RWPE1 (cell line): ENCODE data around the gene FAM120AOS.
"Not testable (repeated sequence)": the region's sequence is repeated elsewhere in the genome, so short reads cannot be mapped to it uniquely, and the experiment has no call there.

Source experiments
- CTCF ChIA-PET: fragments of 350-600 bp; sonication (Branson Sonifier 250); formaldehyde crosslinking; extraction: SDS; loops from one replicate; lab custom pipeline; 2021; lab: Yijun Ruan, JAX
- POLR2A ChIA-PET: fragments of 400-600 bp; formaldehyde crosslinking; extraction: SDS; loops from one replicate; lab custom pipeline; 2020; ENCODE audit warnings: antibody characterized with exemption; ENCODE audit not compliant: low non-redundant PET; lab: Yijun Ruan, JAX
- DNase-seq: peaks from one replicate; pipeline ENCODE4 v3.0.0; 2012; ENCODE audit warnings: low spot score
- H3K27ac ChIP-seq: fragments of 450-650 bp; 2 replicates; pipeline ENCODE4 v1.5.1; 2017
- CTCF ChIP-seq: fragments of 450-650 bp; conservative IDR thresholded peaks from 2 replicates; pipeline ENCODE4 v1.5.1; 2017; ENCODE audit warnings: low read depth, mild to moderate bottlenecking

The FAM120AOS gene

DNA sequence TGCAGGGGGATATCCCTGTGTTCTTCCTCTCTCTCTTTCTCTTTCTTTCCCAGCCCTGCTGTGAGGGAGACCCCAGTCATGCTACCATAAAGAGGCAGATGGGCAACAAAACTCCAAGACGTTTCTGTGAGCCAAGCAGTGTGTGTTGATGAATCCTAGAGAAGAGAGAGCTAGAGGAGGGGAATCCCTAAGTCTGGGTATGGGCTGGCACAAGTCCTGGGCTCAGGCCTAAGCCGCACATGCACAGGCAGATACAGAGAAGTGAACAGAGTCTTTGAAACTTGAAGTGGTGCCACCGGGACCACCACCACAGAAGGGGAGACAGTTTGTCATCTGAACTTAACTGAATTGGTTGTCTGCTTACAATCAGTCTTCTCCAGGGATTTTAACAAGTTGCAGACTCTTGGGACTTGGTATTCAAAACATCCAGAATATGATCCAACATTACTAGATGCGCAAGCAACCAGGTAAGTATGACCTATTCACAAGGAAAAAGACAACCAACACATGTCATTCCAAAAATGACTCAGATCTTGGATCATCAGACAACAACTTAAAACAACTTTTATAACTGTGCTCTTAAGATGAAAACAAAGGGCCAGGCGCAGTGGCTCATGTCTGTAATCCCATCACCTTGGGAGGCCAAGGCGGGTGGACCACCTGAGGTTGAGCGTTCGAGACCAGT is 12.3 kb downstream of the FAM120AOS start:
- DNase-seq = no peak
- no peak for TF ChIP-seq CTCF
- CTCF ChIA-PET = interaction anchor here (0.9 kb wide), 1 partner anchor 31 kb away, joined by 3 read pairs; no protein-coding TSS in a partner anchor
- POLR2A ChIA-PET = no interaction called here
- no peak overlapping the region for H3K27ac ChIP-seq

DNA sequence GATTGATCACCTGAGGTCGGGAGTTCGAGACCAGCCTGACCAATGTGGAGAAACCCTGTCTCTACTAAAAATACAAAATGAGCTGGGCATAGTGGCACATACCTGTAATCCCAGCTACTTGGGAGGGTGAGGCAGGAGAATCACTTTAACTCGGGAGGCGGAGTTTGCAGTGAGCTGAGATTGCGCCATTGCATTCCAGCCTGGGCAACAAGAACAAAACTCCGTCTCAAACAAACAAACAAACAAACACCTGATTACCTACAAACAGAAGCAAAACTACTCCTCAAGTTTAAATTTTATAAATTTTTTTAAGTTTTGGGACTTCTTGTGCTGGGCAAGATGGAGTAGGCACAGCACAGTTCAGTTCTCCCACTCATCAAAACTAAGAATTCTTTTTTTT is 14.1 kb downstream of the FAM120AOS start:
- DNase-seq, CTCF ChIA-PET, POLR2A ChIA-PET, H3K27ac ChIP-seq: not testable (repeated sequence)

DNA sequence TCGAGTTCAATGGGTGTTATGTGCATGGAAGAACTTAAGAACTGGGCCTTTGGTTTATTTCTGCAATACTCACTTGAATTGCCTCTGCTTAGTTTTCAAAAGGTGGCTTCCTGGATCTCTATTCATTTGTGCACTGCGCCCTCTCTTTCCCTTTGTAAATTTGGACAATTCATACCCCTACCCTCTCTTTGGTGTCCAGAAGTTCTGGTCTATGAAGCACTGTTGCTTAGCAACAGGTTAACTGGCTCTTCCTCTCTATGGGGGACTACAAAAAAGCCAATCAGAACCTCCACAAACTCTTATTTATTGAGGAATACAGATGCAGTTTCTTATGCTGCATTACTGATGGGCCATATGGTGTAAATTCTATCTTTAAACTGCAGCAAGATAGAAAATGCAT is 15.4 kb downstream of the FAM120AOS start:
- ChIA-PET CTCF (no interaction called here), POLR2A (no interaction called here)
- no peak for DNase-seq
- no peak for TF ChIP-seq CTCF
- H3K27ac ChIP-seq = no peak overlapping the region

DNA sequence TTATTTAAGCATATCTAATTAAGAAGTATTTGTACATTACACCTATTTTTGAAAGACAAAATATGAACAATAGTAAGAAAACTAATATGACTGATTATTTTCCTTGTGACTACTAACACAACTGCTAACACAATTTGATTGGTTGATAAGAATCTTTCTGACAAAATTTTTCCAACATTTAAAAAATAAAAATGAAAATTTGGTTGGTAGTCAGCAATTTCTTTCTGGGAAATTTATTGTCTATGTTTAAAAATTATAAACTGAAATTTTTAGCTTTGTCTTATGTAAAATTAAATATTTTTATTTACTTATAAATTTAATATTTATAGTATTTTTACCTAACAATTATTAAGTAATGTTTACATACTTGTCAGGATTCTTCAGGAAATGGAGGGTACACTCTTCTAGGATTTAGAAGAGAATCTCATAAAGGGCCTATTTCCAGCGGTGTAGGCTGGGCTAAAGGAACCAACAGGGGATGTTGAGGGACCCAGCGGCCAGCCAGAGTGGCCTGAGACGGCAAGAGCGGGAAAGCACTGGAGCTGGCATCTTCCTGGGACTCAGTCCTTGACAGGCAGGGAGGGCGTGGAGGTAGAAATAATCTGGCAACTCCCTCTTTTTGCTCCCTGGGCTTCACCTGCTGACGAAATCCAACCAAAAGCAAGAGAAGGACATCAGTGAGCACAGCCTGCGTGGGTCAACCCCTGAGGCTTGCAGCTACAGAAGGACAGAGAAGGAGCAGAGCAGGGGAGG is 16.6 kb downstream of the FAM120AOS start:
- ChIA-PET CTCF (interaction anchor here (0.6 to 0.9 kb wide), 3 partner anchors 17 to 507 kb away, joined by 3 to 4 read pairs (median 3); partner anchors contain the start of gene FAM120AOS), POLR2A (no interaction called here)
- H3K27ac ChIP-seq = no peak overlapping the region
- DNase-seq = no peak
- no peak for TF ChIP-seq CTCF

GRCh38 chr9:93436218-93436617 is 17.2 kb downstream of the FAM120AOS start:
- ChIA-PET CTCF (interaction anchor here (0.9 kb wide), 1 partner anchor 130 kb away, joined by 4 read pairs; no protein-coding TSS in a partner anchor), POLR2A (no interaction called here)
- no peak for DNase-seq
- no peak for TF ChIP-seq CTCF
- no peak overlapping the region for H3K27ac ChIP-seq

- TF ChIP-seq CTCF = no peak
- H3K27ac ChIP-seq = no peak overlapping the region
- DNase-seq = no peak
- POLR2A ChIA-PET = no interaction called here
- CTCF ChIA-PET = no interaction called here
These were observed 18.0 kb downstream of the FAM120AOS start for GRCh38 chr9:93435386-93435785.

- no peak for DNase-seq
- ChIA-PET CTCF (no interaction called here), POLR2A (no interaction called here)
- H3K27ac ChIP-seq = no peak overlapping the region
- no peak for TF ChIP-seq CTCF
These were observed 19.3 kb downstream of the FAM120AOS start for GRCh38 chr9:93434056-93434455.
